Upper lobe of left lung (tissue), 6 donors: ENCODE measurements around the gene TOM1L2. TPM values are rescaled to one million over a fixed set of nuclear protein-coding genes. Genes with fewer than 3 reads are reported as not detected.

Experiments used
- ATAC-seq, 2 donors: fragments of 200-7000 bp; cut with Tn5 transposase; one replicate each; pipeline ENCODE4 v1.9.1; 2022; ENCODE audit warnings: mild to moderate bottlenecking in 2 of 2, moderate library complexity in 2 of 2; ENCODE audit not compliant: low FRiP score in 2 of 2
- DNase-seq, 2 donors: peaks; one replicate each; pipeline ENCODE4 v3.0.0-alpha.2; 2019 to 2020
- H3K27ac ChIP-seq, 4 donors: fragments of 200-600 bp; sonication (generic); one replicate each; pipeline ENCODE4 v1.5.1; 2016 to 2019
- H3K27me3 ChIP-seq, 4 donors: fragments of 200-600 bp; sonication (generic); one replicate each; pipeline ENCODE4 v1.5.1; 2017 to 2019
- H3K36me3 ChIP-seq, 4 donors: fragments of 200-600 bp; sonication (generic); one replicate each; pipeline ENCODE4 v1.5.1; 2016 to 2019
- H3K4me1 ChIP-seq, 4 donors: fragments of 200-600 bp; sonication (generic); one replicate each; pipeline ENCODE4 v1.5.1; 2018 to 2019
- H3K4me3 ChIP-seq, 4 donors: fragments of 200-600 bp; sonication (generic); one replicate each; pipeline ENCODE4 v1.5.1; 2017 to 2019; ENCODE audit warnings: mild to moderate bottlenecking in 2 of 4, moderate library complexity in 1 of 4
- H3K9me3 ChIP-seq, 4 donors: fragments of 200-600 bp; sonication (generic); one replicate each; pipeline ENCODE4 v1.5.1; 2018 to 2019
- CTCF ChIP-seq, 6 experiments: fragments of 450-650 bp in 4 of 6; fragments of 200-600 bp in 2 of 6; sonication (generic) in 2 of 6; IDR thresholded peaks; one replicate each; pipeline ENCODE4 v1.5.1; 2016 to 2019; ENCODE audit warnings: antibody characterized with exemption in 6 of 6
- EP300 ChIP-seq, 4 donors: sonication (generic); formaldehyde crosslinking; IDR thresholded peaks; one replicate each; pipeline ENCODE4 v1.5.1; 2017; ENCODE audit warnings: antibody characterized with exemption in 4 of 4, control low read depth in 2 of 4
- POLR2A ChIP-seq, 4 donors: fragments of 450-650 bp; IDR thresholded peaks; one replicate each; pipeline ENCODE4 v1.5.1; 2016 to 2017; ENCODE audit warnings: antibody characterized with exemption in 4 of 4, mild to moderate bottlenecking in 2 of 4
- POLR2AphosphoS5 ChIP-seq, 2 donors: sonication (generic); formaldehyde crosslinking; IDR thresholded peaks; one replicate each; pipeline ENCODE4 v1.5.1; 2017; ENCODE audit warnings: antibody characterized with exemption in 2 of 2
- WGBS, 2 donors: methylation state at CpG; one replicate each; pipeline ENCODE4 v1.1.5; 2017 to 2018; 5-methylcytosine and 5-hydroxymethylcytosine counted together
- total RNA-seq, 6 donors: library from RNA; depleted of rRNA in 4 of 6; stranded (reverse); fragments of >200 nt in 4 of 6; gene quantifications; one replicate each; pipeline versions ENCODE4 v1.1.0 to v1.2.1, GENCODE V29; 2016 to 2021
- donor health status: DM: no; HTN: no; CAD: no; lungs with moderate emphysema.
- donor health status: DM: no; HTN: yes; CAD: no; lungs with severe emphysema.

Gene TOM1L2
- total RNA-seq, 6 donors from 2014 or later: 54.2 to 134 (median 72.9) TPM

GRCh38 chr17:17824119-17824782 is 147.9 kb downstream of the TOM1L2 start:
- ATAC-seq: no peak
- peak in 1 of 2 donors; percentile 39 for DNase-seq
- WGBS, 2 donors: 19 to 37% methylated on average over 2 to 11 of the region's 11 CpGs
- Histone ChIP-seq H3K9me3 (no peaks in the 10 kb centered on the region), H3K27ac (peak overlapping the region; percentile 61 to 91 (median 84)), H3K27me3 (no peaks in the 10 kb centered on the region), H3K36me3 (peaks cover 3 to 16% (median 8%) of the 10 kb centered on the region in 4 donors), H3K4me3 (peak overlapping the region in 3 of 4 donors; percentile 41 to 68 (median 54)), H3K4me1 (peaks cover 57 to 84% (median 72%) of the 10 kb centered on the region in 4 donors)
- TF ChIP-seq POLR2A (IDR thresholded peaks at IDR 0.05) (no peak), EP300 (IDR thresholded peaks at IDR 0.05) (no peak), CTCF (IDR thresholded peaks at IDR 0.05) (no peak), POLR2AphosphoS5 (IDR thresholded peaks at IDR 0.05) (no peak)

GRCh38 chr17:17823433-17824118 is 148.6 kb downstream of the TOM1L2 start:
- peak overlapping the region; percentile 61 to 91 (median 84) for H3K27ac ChIP-seq
- WGBS, 2 donors: 1 to 3% methylated on average over 13 to 24 of the region's 69 CpGs
- H3K9me3 ChIP-seq: no peaks in the 10 kb centered on the region
- ATAC-seq (peak; percentile 88 to 90), DNase-seq (peak; percentile 86 to 96)
- no peaks in the 10 kb centered on the region for H3K27me3 ChIP-seq
- peaks cover 9 to 23% (median 15%) of the 10 kb centered on the region in 4 donors for H3K36me3 ChIP-seq
- peak overlapping the region; percentile 41 to 68 (median 48) for H3K4me3 ChIP-seq
- TF ChIP-seq CTCF (IDR thresholded peaks at IDR 0.05) (no peak), POLR2AphosphoS5 (IDR thresholded peaks at IDR 0.05) (peak; percentile 16 to 26), POLR2A (IDR thresholded peaks at IDR 0.05) (peak in 2 of 4 donors; percentile 17 to 64)
- peaks cover 57 to 91% (median 78%) of the 10 kb centered on the region in 4 donors for H3K4me1 ChIP-seq

GRCh38 chr17:17822616-17823015 is 149.6 kb downstream of the TOM1L2 start:
- WGBS, 2 donors: 38% methylated on average over 3 of the region's 3 CpGs; no CpG with 5 or more reads in 1 of the 2 donors
- no peak for TF ChIP-seq EP300 (IDR thresholded peaks at IDR 0.05)
- TF ChIP-seq CTCF (IDR thresholded peaks at IDR 0.05): no peak
- no peak for TF ChIP-seq POLR2AphosphoS5 (IDR thresholded peaks at IDR 0.05)
- TF ChIP-seq POLR2A (IDR thresholded peaks at IDR 0.05): no peak
- no peaks in the 10 kb centered on the region for H3K27me3 ChIP-seq
- H3K36me3 ChIP-seq: peaks cover 9 to 30% (median 22%) of the 10 kb centered on the region in 4 donors
- DNase-seq (no peak), ATAC-seq (no peak)
- peaks cover 57 to 97% (median 84%) of the 10 kb centered on the region in 4 donors for H3K4me1 ChIP-seq
- H3K9me3 ChIP-seq: no peaks in the 10 kb centered on the region
- H3K4me3 ChIP-seq: peak overlapping the region in 3 of 4 donors; percentile 41 to 68 (median 54)
- H3K27ac ChIP-seq: peak overlapping the region in 2 of 4 donors; percentile 86 to 87

GRCh38 chr17:17822189-17822588 is 150.0 kb downstream of the TOM1L2 start:
- Histone ChIP-seq H3K4me3 (peak overlapping the region in 3 of 4 donors; percentile 41 to 68 (median 54)), H3K27ac (peak overlapping the region in 2 of 4 donors; percentile 86 to 87), H3K4me1 (peaks cover 57 to 92% (median 84%) of the 10 kb centered on the region in 4 donors), H3K36me3 (peaks cover 11 to 35% (median 26%) of the 10 kb centered on the region in 4 donors), H3K27me3 (no peaks in the 10 kb centered on the region), H3K9me3 (no peaks in the 10 kb centered on the region)
- TF ChIP-seq POLR2AphosphoS5 (IDR thresholded peaks at IDR 0.05) (no peak), POLR2A (IDR thresholded peaks at IDR 0.05) (peak in 1 of 4 donors; percentile 8)
- DNase-seq (peak in 1 of 2 donors; percentile 78), ATAC-seq (peak in 1 of 2 donors; percentile 55)
- WGBS, 2 donors: 22 to 40% methylated on average over 1 of the region's 1 CpG
